ENCODE results near the gene ADARB1.

DNA sequence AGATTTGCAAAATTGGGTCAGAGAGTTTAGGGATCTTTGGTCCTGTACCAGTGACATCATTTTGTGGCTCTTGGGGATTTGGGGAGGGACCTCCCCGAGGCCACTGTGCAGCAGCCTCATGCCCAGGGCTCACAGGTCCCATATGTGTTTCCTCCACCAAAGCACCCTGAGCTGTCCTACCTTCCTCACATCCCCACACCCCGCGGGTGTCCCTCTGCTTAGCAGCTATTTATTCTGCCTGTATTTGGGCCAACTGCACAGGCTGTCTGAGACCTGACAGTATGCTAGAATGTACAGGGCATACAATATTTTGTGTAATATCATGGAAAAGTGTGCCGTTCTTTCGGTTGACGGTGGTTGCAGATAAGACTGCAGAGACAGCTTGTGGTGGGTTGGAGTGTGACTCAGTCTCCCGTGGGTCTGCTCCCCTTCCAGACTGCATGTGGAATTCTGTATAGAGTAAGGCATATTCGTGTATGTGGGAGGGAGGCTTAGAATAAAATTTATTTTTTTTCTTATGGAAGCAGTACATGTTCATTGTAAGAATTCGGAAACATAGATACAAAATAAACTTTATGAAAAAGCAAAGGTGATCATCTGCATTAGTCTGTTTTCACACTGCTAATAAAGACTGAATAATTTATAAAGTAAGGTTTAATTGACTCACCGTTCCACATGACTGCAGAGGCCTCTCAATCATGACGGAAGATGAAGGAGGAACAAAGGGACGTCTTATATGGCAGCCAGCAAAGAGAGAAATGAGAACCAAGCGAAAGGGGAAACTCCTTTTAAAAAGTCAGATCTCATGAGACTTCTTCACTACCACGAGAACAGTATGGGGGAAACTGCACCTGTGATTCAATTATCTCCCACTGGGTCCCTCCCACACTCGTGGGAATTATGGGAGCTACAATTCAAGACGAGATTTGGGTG, 84.4 kb downstream of the ADARB1 start:
- TF ChIP-seq, protein P1, sequence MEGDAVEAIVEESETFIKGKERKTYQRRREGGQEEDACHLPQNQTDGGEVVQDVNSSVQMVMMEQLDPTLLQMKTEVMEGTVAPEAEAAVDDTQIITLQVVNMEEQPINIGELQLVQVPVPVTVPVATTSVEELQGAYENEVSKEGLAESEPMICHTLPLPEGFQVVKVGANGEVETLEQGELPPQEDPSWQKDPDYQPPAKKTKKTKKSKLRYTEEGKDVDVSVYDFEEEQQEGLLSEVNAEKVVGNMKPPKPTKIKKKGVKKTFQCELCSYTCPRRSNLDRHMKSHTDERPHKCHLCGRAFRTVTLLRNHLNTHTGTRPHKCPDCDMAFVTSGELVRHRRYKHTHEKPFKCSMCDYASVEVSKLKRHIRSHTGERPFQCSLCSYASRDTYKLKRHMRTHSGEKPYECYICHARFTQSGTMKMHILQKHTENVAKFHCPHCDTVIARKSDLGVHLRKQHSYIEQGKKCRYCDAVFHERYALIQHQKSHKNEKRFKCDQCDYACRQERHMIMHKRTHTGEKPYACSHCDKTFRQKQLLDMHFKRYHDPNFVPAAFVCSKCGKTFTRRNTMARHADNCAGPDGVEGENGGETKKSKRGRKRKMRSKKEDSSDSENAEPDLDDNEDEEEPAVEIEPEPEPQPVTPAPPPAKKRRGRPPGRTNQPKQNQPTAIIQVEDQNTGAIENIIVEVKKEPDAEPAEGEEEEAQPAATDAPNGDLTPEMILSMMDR (tag by site-specific recombination; IDR thresholded peaks at IDR 0.05), result no peak
- TF ChIP-seq, protein P2, sequence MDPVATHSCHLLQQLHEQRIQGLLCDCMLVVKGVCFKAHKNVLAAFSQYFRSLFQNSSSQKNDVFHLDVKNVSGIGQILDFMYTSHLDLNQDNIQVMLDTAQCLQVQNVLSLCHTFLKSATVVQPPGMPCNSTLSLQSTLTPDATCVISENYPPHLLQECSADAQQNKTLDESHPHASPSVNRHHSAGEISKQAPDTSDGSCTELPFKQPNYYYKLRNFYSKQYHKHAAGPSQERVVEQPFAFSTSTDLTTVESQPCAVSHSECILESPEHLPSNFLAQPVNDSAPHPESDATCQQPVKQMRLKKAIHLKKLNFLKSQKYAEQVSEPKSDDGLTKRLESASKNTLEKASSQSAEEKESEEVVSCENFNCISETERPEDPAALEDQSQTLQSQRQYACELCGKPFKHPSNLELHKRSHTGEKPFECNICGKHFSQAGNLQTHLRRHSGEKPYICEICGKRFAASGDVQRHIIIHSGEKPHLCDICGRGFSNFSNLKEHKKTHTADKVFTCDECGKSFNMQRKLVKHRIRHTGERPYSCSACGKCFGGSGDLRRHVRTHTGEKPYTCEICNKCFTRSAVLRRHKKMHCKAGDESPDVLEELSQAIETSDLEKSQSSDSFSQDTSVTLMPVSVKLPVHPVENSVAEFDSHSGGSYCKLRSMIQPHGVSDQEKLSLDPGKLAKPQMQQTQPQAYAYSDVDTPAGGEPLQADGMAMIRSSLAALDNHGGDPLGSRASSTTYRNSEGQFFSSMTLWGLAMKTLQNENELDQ (tag by site-specific recombination; IDR thresholded peaks at IDR 0.05; ENCODE audit: low read depth), result no peak
- TF ChIP-seq, protein P3, sequence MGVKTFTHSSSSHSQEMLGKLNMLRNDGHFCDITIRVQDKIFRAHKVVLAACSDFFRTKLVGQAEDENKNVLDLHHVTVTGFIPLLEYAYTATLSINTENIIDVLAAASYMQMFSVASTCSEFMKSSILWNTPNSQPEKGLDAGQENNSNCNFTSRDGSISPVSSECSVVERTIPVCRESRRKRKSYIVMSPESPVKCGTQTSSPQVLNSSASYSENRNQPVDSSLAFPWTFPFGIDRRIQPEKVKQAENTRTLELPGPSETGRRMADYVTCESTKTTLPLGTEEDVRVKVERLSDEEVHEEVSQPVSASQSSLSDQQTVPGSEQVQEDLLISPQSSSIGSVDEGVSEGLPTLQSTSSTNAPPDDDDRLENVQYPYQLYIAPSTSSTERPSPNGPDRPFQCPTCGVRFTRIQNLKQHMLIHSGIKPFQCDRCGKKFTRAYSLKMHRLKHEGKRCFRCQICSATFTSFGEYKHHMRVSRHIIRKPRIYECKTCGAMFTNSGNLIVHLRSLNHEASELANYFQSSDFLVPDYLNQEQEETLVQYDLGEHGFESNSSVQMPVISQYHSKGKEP (tag by site-specific recombination; IDR thresholded peaks at IDR 0.05), result no peak
